Pancreas (tissue), 10 donors: ENCODE results near the gene FGFR2. TPM values are rescaled to one million over a fixed set of nuclear protein-coding genes. Genes with fewer than 3 reads are reported as not detected.

Source experiments
- ATAC-seq, 4 donors: fragments of 200-7000 bp; cut with Tn5 transposase; one replicate each; pipeline versions ENCODE4 v1.8.0 to v1.9.1; 2020; ENCODE audit warnings: mild to moderate bottlenecking in 4 of 4, moderate library complexity in 4 of 4
- DNase-seq, 6 donors: peaks; one replicate each; pipeline ENCODE4 v3.0.0-alpha.2; 2020
- FAIRE-seq: peaks from 2 replicates; lab custom pipeline; 2012; peaks lifted over from hg19 to GRCh38; lab: Jason Lieb, UNC
- H3K27ac ChIP-seq, 4 donors: fragments of 200-600 bp; sonication (generic); 1 replicate in 3 of 4; 2 replicates in 1 of 4; pipeline versions ENCODE4 v1.5.0 to v1.8.0; 2020
- H3K27me3 ChIP-seq, 4 donors: fragments of 200-600 bp; one replicate each; pipeline ENCODE4 v1.8.0; 2021
- H3K36me3 ChIP-seq, 3 donors: fragments of 200-600 bp; sonication (generic) in 1 of 3; one replicate each; pipeline versions ENCODE4 v1.5.0 to v1.8.0; 2020 to 2021
- H3K4me1 ChIP-seq, 3 donors: fragments of 200-600 bp; one replicate each; pipeline ENCODE4 v1.8.0; 2021
- H3K4me3 ChIP-seq, 4 donors: fragments of 200-600 bp; sonication (generic) in 2 of 4; one replicate each; pipeline versions ENCODE4 v1.5.0 to v1.8.0; 2020 to 2021
- H3K9me3 ChIP-seq, 4 donors: fragments of 200-600 bp; one replicate each; pipeline ENCODE4 v1.8.0; 2021
- WGBS, 2 donors: extraction: QIAGEN DNeasy Blood & Tissue Kit; methylation state at CpG; one replicate each; pipeline ENCODE4 v1.1.7; 2013; 5-methylcytosine and 5-hydroxymethylcytosine counted together
- intact Hi-C, 3 donors: fragments of 100-400 bp; cut with DNase I; formaldehyde crosslinking; loops; one replicate each; pipeline versions ENCODE4 v1.11.1 to v1.14.2; 2022
- polyA plus RNA-seq, 2 donors: library from polyadenylated mRNA; stranded (reverse); fragments of 200-250 nt; gene quantifications; one replicate each; pipeline ENCODE4 v1.2.3, GENCODE V29; 2013
- total RNA-seq, 6 donors: library from RNA; stranded (reverse); fragmentation: NEBNext Ultra II Directional in 4 of 6; extraction: Animal tissue kit (Norgen Biotek cat#: 25700) in 4 of 6; gene quantifications; one replicate each; pipeline versions ENCODE4 v1.2.1 to v1.2.4, GENCODE V29; 2021 to 2023
- TF ChIP-seq, protein P1 (sequence below), 4 donors: fragments of 200-600 bp; sonication (generic) in 3 of 4; IDR thresholded peaks; one replicate each; pipeline versions ENCODE4 v1.5.0 to v1.8.0; 2021; ENCODE audit warnings: antibody characterized with exemption in 4 of 4
- donor health status: healthy with polysubstance abuse.
- donor health status: DM: no; HTN: no; CAD: no; lungs with moderate emphysema.
- donor health status: DM: no; HTN: no; CAD: no.
- donor health status: control.
- donor health status: control.
- donor health status: Bipolar disorder and iron deficiency.
- donor health status: DM: yes; HTN: yes; CAD: no.
- donor health status: DM: no; HTN: no; CAD: no.
- donor health status: DM: no; HTN: no; CAD: no.
- donor health status: DM: yes; HTN: yes; CAD: no.

Gene FGFR2
- total and polyA plus RNA-seq, 8 donors: 23.8 to 64.0 (median 31.4) TPM

DNA sequence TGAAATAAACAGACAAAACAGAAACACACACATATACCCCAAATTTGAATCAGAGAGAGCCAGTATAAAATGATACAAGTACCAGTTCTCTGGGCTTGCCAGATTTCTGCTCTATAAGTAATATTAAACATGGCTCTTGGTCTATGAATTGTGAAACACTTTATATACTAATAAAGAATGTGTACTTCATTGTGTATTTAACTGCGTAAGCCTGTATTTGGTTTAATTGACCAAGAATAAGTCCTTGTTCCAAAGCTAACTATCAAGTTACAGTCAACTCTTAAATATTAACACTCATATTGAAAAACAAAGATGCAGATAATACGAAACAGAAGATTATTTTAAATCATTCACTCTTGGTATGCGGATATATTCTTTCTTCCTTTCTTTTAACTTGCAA is 8.7 kb downstream of the FGFR2 start:
- Histone ChIP-seq H3K27me3 (no peaks in the 10 kb centered on the region), H3K36me3 (no peaks in the 10 kb centered on the region), H3K4me3 (no peak overlapping the region), H3K4me1 (no peaks in the 10 kb centered on the region), H3K27ac (peak overlapping the region in 1 of 4 donors; percentile 20), H3K9me3 (no peaks in the 10 kb centered on the region)
- DNase-seq: no peak
- intact Hi-C loops: no loop called here
- no peak for FAIRE-seq
- 36 to 48% methylated on average over 3 of the region's 3 CpGs for WGBS, 2 donors
- TF ChIP-seq, protein P1, sequence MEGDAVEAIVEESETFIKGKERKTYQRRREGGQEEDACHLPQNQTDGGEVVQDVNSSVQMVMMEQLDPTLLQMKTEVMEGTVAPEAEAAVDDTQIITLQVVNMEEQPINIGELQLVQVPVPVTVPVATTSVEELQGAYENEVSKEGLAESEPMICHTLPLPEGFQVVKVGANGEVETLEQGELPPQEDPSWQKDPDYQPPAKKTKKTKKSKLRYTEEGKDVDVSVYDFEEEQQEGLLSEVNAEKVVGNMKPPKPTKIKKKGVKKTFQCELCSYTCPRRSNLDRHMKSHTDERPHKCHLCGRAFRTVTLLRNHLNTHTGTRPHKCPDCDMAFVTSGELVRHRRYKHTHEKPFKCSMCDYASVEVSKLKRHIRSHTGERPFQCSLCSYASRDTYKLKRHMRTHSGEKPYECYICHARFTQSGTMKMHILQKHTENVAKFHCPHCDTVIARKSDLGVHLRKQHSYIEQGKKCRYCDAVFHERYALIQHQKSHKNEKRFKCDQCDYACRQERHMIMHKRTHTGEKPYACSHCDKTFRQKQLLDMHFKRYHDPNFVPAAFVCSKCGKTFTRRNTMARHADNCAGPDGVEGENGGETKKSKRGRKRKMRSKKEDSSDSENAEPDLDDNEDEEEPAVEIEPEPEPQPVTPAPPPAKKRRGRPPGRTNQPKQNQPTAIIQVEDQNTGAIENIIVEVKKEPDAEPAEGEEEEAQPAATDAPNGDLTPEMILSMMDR (IDR thresholded peaks at IDR 0.05): no peak
- no peak for ATAC-seq

DNA sequence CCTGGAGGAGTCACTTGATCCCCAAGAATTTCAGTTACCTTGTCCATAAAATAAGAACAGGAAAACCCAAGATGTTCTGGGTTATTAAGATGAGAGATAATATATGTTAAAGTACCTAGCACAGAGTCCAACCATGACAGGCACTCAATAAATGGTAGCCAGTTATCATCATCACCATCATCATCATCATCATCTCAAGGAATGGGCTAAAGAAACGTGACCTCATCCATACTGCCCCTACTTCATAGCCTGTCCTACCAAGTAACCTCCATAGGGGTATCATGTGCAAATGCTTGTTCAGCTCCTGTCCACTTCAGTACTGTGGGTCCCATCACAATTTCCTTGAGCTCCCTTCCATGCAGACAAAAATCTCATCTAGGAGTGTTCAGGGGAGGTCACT is 14.4 kb downstream of the FGFR2 start:
- Histone ChIP-seq H3K4me3 (no peak overlapping the region), H3K4me1 (no peaks in the 10 kb centered on the region), H3K9me3 (no peaks in the 10 kb centered on the region), H3K36me3 (no peaks in the 10 kb centered on the region), H3K27ac (no peak overlapping the region), H3K27me3 (no peaks in the 10 kb centered on the region)
- ATAC-seq (no peak), FAIRE-seq (no peak), DNase-seq (no peak)
- intact Hi-C loops: no loop called here
- TF ChIP-seq, protein P1 (IDR thresholded peaks at IDR 0.05): no peak
- 70 to 83% methylated on average over 1 of the region's 1 CpG for WGBS, 2 donors

DNA sequence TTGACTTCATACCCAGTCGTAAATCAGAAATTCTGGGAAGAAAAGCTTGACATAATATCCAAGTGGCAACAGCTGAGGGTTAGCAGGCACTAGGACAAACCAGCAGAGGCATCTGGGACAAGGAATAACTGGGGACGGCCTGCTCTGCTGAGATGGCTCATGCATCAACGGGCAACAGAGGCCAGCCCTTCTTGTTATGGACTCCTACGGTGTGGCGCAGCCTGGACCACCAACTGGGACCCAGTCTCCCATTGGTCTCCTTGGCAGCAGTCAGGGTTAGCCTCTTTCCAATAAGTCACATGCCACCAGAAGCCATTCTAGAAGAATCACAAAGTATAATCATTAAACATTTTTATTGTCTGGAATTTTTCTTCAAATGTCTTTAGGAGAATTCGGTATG is 15.0 kb downstream of the FGFR2 start:
- no peak for ATAC-seq
- Histone ChIP-seq H3K27ac (no peak overlapping the region), H3K27me3 (no peaks in the 10 kb centered on the region), H3K36me3 (no peaks in the 10 kb centered on the region), H3K4me3 (no peak overlapping the region), H3K4me1 (no peaks in the 10 kb centered on the region), H3K9me3 (no peaks in the 10 kb centered on the region)
- no peak for DNase-seq
- intact Hi-C loops: no loop called here
- TF ChIP-seq, protein P1 (IDR thresholded peaks at IDR 0.05): no peak
- no peak for FAIRE-seq
- WGBS, 2 donors: 77 to 82% methylated on average over 6 of the region's 6 CpGs

DNA sequence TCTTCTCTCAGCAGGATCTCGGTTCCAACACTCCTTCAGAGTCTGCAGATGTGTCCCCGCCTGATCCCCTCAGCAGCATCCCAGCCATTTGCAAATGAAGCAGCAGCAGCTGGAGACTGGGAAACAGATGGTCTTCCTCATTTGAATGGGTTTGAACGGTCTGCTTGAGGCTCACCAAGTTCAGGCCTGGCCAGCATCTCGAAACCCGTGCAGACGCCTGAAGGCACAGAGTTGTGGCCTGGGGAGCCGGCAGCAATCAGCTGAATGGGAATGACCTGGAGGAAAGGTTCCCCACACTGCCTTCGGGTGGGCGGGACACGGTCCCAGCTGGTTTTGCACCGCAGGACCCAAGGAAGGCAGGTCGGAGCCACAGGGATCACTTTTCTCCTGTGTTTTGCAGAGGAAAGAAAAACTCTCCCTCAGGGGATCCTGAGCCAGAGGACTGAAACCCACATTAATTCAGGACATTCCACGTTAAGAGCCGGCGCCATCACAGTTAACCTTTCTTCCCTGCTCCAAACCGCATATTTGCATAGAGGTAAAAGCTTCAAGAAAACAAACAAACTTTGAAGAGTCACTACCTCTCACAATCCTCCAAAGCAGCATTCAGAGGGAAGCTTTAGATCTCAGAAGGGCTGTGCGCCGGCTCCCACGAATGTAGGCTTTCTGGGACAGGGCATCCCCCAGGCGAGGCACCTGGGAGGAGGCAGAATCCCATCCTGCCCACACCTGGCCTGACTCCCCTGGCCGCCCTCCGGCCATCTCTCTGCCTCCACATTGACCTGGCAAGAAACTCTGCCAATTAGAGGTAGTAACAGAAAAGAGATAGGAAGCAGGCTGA is 17.7 kb downstream of the FGFR2 start:
- intact Hi-C loops: no loop called here
- Histone ChIP-seq H3K4me1 (no peaks in the 10 kb centered on the region), H3K36me3 (no peaks in the 10 kb centered on the region), H3K27me3 (no peaks in the 10 kb centered on the region), H3K27ac (peak overlapping the region in 1 of 4 donors; percentile 12), H3K4me3 (no peak overlapping the region), H3K9me3 (no peaks in the 10 kb centered on the region)
- FAIRE-seq: no peak
- DNase-seq: no peak
- 65 to 69% methylated on average over 22 of the region's 22 CpGs for WGBS, 2 donors
- TF ChIP-seq, protein P1 (IDR thresholded peaks at IDR 0.05): no peak
- no peak for ATAC-seq

DNA sequence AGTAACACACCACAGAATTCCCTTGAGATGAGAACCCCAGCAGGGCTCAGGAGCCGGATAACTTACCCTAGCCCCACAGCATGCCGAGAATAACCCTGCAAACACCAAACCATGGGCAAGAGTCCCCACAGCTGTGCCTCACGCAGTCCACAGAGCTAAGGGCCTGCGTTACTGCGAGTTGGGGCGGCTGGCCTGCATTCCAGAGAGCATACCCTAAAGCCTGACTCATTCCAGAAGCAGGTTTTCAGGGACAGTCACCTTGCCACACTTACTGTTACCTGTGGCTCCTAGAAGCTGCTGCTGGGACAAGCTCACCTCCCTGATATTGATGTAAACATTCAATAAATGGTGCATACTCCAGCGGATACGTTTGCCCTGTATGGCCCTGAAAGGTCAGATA is 18.6 kb downstream of the FGFR2 start:
- Histone ChIP-seq H3K27me3 (no peaks in the 10 kb centered on the region), H3K27ac (peak overlapping the region in 1 of 4 donors; percentile 23), H3K4me3 (no peak overlapping the region), H3K9me3 (no peaks in the 10 kb centered on the region), H3K36me3 (no peaks in the 10 kb centered on the region), H3K4me1 (no peaks in the 10 kb centered on the region)
- ATAC-seq: peak in 2 of 4 donors; percentile 25 to 61
- intact Hi-C loops: no loop called here
- TF ChIP-seq, protein P1 (IDR thresholded peaks at IDR 0.05): no peak
- FAIRE-seq: no peak
- 62 to 69% methylated on average over 8 of the region's 8 CpGs for WGBS, 2 donors
- DNase-seq: no peak
